Hematopoietic multipotent progenitor cell treated with erythropoietin and hydrocortisone succinate and interleukin-3 and kit ligand, for 6 days (in vitro differentiated cells): ENCODE measurements around the gene C22orf39.

Experiments used
- DNase-seq: peaks from one replicate; pipeline ENCODE4 v3.0.0-alpha.2; 2015

The C22orf39 gene

DNA sequence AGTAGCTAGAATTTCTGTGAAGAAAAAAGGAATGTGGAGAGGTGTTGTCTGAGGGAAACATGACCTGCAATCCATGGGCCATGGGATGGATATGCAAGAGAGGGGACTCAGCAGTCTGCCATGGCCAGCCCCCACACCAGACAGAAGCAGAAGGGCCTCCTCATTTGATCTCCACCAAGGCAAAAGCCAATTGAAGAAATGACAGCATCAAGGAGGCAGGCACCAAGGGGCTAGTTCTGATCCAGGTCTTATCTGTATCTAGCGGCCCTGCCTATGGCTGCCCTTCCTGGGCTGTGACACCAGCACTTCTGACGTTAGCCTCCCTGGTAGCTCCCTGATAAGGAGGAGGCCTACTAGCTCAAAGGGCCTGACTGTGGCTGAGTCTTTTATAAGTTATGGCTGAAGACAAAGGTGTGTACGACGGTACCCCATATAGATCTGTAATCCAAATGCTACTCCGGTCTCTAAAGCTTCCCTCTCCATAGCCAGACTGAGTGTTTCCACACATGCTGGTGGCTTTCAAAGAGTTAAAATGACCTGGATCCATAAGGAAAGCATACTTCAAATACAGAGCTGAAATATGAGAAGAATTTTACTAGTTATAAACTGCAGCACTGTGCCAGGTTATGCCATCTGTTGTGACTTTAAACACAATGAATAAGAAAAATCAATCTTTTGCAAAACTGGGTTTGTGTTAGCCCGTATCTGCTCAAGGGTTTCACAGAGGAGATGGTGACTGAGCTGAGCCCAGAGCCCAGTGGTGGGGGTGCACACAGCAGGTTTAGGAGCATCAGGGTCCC lies 50.4 kb downstream of the C22orf39 start:
- DNase-seq, result peak; percentile 97

DNA sequence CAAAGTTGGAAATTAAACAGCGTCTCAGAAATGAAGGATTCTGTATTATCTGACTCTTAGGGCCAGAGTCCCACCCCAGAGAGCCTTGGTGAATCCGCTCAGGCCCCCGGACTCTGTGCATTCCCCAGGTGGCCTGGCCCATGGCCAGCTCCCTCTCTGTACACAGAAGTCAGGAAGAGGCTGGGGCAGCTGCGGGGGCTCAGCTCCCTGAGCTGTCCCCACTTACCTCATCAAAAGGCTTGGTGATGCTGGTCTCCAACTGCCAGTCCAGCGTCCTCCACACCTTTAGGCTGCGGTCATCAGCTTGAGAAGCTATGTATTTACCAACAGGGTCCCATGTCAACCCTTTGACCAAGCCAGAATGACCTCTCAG lies 51.0 kb downstream of the C22orf39 start:
- no peak for DNase-seq

DNA sequence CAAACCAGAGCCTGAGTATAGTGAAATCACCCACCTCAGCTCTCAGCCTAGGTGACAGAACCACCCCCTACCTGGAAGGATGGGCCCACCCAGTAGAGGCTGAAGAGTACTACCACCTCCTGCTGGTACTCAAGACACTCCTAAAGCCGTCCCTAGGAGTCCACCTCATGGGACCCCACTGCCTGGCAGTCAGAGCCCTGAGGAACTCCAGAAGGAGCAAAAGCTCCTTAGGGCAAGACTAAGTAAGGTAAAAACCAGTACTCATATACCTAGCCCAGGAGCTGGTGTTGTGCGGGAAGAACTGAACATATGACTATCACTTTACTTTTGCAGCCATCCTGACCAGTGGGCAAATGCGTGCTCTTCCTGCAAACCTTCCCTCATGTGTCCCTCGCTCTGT lies 52.2 kb downstream of the C22orf39 start:
- DNase-seq, result no peak

DNA sequence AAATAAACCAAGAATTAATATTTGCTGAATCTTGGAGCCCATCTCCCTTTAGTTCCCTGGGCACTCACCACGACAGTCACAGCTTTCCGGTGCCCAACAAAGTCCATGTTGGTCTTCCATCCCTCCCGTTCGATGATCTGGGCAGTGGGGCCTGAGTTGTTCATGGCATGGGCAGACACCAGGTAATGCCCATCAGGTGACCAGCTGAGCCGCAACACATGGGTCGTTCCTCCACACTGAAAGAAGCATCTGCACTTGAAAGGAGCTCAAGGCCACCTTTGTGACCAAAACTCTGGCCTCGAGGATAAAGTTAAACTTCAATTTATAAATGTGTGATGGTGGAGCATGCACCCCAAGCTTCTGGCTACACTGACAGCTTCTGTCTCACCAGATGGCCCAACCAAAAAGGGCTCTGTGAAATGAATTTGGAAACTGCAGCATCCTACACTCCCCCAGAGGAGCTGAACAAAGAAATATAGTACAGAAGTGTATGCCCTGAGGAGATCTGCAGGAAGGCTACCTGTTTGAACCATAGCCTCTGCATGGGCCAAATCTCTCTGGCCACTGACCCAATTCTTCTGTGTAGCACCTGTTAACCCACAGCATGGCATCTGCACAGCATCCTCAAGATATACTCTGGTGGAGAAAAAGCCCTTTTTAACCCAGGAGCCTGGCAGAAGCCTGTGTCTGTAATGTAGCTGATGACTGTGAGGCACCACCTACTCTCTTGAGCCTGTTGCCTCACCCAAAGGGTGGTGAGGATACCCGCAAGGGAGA lies 53.0 kb downstream of the C22orf39 start:
- no peak for DNase-seq

DNA sequence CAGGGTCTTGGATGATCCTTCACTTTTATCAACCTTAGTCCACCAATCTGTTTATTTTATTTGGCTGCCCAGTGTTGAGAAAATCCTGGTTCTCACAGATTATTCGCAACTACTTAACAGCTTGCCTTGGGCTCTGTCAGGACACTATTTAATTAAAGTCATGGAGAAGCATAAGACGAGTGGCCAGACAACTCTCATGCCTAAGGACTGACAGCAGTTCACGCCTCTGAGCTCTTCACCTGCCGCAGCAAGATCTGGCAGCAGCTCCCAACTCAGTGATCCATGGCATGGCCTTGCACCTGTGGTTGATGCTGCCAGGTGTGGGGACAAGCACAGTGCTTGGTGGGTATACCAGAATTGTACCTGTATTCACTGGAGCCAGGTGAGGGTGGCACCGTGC lies 53.8 kb downstream of the C22orf39 start:
- DNase-seq, result no peak
